NCI-H82 (cell line): ENCODE measurements around the gene PRKD1.

Source experiments
- DNase-seq: peaks from one replicate; lab custom pipeline; 2025; lab: John Stamatoyannopoulos, UW

The PRKD1 gene

DNA sequence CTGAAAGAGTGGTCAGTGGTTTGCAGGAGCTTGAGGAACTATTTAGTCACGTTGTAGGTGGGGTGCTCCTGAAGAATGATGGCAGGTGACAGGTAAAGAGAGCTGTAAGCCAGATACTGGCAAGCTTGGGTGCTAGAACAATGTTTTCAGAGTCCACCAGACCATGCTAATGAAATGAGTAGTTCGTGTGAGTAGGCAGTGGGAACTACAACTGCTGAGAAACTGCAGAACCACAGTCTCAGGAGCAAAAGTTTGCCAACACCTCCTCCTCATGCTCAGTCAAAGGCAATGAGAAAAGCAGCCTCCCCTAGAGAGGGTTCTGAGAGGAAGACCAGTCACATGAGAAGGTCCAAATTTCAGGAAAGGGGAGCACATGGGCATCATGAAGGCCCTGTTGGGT, 91.3 kb downstream of the PRKD1 start:
- no peak for DNase-seq

DNA sequence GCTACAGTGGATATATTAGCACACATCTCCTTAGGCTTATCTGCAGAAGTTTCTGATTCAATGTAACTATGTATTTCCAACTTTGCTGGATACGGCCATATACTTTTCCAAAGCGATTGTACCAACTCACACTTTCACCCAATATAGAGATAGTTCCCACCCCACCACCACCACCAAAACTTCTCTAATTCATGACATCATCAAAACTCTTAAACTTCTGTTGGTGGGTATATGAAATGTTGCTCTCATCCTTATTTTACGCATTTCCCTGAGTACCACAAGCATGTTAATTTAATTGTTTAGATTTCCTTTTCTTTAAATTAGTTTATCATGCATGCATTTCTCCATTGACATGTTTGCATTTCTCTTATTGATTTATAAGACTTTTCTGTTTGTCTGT, 95.6 kb downstream of the PRKD1 start:
- no peak for DNase-seq

DNA sequence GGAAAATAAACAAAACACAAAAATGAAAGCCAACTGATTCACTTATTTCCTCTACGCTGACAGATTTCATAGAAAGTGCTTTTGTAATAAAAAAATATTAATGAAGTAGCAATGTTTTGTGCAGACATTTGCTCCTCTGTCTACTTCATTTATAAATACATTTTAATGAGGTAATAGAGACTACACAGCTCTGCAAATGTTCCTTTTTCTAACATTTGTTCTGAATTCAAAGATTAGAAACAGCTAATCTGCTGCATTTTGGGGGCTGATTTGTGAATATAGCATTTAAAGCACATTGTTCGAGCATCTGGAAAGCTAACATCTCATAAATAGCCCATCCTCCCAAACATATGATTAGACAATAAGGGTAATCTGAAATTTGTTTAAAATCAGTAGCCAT, 97.8 kb downstream of the PRKD1 start:
- DNase-seq, result no peak

DNA sequence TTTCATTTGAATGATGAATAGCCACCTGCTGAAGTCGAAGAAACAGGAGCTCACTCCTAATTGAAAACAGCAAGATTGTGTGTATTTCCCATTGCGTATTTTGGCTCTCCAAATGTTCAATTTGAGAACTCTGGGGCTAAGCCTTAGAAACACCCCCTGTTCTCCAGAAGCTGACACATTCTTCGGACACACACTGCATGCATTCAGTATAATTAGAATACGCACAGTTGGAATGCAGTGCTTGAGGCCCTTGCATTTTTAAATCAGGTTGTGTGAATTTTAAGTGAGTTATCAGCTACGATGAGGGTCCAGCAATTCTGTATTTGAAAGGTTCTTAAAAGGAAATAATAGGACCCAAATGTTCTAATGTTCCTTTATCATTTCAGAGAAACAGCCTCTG, 103.8 kb downstream of the PRKD1 start:
- DNase-seq, result no peak

DNA sequence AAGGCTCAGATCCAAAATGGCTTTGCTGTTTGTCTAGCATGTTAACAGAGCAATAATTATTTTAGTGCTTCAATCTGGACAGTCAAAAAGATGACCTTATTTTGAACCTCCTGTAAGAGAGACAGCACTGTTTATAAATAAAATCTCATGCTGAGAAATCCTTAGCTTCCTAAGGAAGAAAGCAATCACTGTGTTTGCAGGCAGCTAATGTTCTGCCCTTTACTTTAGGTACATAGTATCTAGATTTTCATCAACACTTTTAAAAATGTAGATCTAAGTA, 105.3 kb downstream of the PRKD1 start:
- no peak for DNase-seq

DNA sequence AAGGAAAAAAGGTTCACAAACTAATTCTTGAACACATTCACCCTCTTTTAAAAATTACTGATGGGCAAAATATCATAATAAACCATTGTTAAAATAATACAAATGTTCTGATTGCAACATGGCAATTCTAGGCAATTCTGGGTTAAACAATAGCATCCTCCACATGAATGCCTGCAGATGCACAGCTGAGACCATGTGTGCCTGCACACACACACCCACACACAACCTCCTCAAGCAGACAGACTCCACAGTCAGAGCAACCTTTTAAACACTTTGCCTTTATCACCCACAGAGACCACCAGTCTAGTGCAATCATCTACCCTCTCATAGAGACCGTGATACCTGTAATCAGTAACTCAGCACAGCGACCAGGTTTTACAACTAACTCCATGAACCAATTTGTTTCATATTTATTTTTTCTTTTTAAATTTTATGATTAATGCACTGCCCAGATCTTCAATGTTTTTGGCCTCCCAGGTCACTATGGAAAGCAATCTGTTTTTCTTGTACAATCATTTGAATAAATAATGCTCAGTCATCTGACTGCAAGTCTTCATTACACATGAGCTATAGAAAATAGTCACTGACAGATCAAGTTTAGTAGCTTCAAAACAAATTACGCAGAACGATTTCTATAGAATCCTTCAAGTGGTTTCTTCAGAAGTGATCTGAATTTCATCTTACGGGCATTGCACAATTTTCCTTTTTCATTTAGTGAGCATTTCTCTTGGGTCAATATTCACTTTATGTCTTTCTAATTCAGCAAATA, 105.8 kb downstream of the PRKD1 start:
- DNase-seq, result no peak

DNA sequence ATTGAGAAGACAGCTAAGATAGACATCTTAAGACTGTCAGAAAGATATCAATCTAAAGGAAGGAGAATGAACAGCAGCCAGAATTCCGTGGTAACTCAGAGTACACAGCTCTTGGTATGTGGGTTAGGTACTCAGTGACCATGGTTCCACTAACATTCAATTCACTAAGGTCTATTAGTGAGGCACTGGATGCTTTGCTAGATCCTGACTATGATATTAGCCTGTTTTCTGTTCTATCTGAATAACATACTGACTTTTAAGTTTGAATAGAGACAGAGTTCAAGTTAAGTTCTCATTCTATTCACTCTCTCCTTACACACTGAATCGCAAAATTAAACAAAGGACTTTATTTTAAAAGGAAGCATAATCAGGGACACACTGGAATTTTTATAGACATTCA, 106.4 kb downstream of the PRKD1 start:
- DNase-seq, result no peak

DNA sequence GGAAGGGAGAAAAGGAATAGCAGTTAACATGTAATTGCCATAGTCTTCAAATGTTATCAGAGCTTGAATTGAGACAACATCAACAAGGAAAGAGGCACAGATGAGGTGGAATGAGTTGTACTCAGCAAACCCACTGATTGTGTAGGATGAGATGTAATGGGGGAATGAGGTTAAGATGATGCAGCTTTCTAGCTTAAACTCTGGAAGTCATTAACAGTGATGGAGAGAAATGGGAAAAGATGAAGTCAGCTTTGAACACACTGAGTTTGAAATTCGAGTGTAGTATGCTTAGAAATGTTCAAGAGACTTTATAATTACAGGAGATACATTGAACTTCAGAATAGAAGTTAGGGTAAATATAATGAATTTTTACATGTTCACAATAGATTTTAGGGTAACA, 106.9 kb downstream of the PRKD1 start:
- no peak for DNase-seq

DNA sequence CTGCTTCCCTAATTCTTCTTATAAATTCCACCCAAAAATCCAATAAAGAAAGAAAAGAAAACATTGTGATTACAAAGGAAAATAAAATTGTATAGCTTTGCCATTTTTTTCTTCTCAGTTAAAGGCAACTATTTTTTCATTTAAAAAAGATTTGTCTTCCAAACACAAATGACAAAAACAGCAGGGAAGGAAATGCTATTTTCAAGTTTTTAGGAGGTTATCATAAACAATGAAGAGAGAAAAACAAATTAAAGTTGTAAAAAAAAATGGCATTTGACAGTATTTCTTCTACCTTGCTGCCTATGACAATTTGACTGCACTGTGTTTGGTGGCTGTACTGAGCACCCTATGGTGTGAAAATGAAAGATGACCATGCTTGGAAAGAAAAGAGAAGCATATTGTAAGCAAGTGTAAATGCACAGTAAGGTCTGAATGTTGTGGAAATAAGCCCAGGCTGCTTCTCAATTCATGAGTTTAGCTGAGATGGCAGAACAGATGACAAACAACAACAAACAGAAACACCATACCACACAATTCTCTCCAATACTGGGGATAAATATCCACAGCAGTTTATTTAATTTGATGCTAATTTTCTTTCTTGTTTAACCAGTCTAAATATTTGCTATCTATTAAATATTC, 109.8 kb downstream of the PRKD1 start:
- DNase-seq, result no peak

DNA sequence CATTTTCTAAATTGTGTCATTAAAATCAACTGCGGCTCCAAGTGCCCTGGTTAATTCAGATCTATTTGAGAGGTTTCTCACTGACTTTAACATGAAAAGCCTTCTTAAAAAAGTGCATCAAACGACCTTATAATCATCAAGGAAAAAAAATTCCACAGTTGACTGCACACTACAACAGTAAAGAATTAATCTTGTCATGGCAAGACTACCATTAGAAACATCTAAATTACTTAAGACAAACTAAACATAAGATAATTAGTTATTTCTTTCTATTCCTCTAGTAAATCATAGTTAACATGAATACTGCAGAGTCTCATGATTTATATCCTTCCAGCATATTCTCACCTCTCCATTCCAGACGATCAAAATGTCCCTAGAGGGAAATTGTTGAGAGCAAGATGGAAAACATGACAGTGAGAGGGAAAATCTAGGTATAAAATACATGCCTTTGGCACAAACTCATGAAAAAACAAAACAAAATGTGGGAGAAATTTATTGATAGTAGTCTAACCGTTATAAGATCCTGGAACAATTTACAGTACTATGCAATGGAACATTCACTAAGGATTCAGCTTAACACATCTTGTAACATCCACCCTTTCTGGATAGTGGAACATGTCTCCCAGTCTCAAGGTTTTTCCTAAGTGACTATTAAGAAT, 112.5 kb downstream of the PRKD1 start:
- no peak for DNase-seq

DNA sequence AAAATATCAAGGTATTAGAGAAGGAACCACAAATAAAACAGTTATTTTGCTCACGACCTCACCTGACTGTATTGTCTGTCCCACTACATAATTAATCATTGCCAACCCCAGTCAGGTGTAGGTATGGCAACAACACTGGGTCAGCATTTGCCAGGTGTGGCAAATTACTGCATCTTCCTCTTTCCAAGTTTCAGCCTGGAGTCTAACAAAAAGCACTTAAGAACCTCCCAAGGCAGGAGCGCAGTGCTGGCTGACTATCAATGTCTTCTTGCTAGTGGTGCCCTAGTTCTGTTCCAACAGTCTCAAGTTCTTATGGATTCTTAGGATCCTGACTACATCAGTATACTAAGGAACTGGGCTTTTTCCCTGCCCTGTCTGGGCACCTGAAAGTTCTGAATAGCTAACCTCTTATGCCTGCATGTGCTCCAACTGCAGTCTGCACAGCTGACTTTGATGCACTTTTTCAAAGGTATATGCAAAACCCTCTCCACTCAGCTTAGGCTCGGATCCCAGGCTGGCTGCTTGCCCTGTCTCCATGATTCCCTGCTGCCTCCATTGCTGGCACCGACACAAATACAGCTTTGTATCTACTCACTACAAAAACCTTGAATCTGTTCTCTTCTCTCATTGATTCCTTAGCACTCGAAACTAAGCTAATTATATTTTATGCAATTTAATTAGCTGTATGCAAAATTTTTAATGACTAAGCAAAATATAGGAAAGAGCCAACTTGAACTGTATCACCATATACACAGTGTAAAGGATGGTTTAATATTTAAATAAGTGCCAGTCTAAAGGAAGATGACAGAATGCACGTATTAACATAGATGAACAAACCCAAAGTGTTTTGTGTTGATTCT, 113.3 kb downstream of the PRKD1 start:
- no peak for DNase-seq

DNA sequence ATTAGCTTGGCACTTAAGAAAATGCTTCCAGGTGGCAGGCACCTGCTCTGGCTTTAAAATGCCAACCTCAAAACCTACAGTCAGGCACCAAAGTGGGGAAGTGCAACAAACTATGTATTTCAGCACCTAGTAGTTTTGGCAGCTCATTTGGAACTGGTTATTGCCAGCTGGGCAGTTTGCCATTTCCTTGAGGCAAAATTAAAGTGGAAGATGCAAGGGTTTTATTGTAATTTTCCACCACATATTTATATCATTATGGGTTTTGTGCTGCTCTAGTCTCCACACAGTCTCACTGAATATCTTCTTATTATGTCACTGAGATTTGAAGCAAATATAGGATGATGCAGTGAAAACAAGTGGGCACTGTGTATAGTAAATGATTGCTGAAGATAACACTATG, 117.0 kb downstream of the PRKD1 start:
- DNase-seq, result no peak

DNA sequence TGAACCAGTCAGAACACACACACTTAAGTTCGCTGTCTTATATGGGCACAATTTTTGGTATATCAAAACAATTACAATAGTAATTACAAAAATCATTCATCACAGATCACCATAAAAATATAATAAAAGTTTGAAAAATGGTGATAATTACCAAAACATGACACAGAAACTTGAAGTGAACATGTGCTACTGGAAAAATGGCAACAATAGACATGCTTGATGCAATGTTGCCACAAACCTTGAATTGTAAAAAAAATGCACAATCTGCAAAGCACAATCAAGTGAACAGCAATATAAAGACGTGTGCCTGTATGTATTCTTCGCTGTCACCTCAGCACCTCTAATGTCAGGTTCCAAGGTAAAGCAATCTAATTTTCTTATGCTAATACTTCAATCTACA, 117.6 kb downstream of the PRKD1 start:
- no peak for DNase-seq

DNA sequence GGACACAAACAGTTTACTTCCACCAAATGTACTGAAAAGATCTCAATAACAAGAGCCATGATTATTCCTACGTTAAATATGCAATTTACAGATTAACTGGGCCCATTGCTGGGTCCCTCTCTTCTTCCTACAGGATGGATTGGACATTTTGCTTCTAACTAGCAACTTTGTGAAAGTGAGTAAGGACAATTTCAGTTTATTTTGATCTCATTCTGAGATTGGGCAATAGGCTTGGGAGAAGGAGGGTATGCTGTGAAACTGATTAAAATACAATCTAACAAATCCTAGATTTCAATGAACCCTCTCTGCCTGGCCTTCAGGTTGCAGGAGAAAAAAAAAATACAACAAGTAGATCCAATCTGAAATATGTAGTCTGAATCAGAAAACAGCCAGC, 121.5 kb downstream of the PRKD1 start:
- DNase-seq, result no peak

DNA sequence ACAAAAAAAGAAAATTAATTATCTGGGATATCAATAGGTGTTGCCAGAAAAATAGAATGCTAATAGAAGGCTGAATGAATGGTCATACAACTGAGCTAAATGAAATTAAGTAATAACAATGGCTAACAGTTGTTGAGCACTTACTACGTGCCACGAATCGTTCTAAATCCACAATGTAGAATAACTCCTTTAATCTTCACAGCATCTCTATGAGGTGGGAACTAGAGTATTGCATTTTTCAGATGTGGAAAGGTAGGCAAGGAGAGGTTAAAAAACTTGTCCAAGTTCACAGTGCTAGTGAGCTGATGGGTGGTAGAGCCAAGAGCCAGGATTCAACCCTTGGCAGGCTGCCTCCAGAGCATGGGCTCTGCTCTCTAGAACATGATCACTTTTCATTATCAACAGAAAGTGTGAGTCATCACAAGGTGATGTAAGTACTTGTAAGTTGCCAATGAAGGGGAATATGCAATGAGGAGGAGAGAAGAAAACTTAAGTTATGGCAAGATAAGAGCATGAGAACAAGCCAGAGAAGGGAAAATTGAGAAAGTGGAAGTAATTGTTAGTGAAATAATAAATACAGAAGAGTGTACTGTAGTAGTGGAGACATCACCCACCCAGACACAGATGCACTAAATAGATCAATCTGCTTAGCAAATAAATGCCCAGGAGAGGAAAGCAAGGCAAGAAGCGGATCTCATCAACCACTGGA, 122.1 kb downstream of the PRKD1 start:
- no peak for DNase-seq

DNA sequence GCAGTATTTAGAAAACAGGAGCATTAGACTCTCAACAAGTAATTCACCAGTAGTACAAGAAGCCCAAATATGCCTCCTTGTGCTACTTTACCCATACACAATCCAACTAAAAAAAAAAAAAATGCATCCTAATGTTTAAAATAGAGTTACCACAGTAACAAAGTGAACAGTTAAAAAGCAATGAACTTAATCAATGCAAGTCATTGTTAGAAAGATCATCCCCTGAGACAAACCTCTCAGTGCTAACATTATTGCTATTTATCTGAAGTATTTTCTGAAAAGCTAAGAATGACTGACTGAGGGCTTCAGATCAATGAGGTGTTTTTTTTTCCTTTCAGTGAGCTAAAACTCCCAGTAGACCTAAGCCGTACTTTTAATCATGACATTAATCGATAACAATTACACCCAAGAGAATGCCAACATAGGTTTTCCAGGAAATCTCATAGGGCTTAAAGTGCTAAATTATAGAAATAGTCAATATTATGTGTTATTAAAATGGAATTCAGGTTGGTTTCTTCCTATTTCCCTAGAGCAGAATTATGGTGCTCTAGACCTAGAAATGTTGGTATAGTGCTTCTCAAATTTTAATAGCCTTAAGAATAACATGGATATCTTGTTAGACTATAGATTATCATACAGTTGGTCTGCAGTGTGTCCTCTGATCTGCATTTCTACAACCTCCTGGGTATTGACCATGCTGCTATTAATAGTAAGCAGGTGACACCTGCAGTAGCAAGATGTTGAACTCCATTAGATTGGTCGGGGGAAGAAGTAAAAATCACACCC, 123.0 kb downstream of the PRKD1 start:
- no peak for DNase-seq

DNA sequence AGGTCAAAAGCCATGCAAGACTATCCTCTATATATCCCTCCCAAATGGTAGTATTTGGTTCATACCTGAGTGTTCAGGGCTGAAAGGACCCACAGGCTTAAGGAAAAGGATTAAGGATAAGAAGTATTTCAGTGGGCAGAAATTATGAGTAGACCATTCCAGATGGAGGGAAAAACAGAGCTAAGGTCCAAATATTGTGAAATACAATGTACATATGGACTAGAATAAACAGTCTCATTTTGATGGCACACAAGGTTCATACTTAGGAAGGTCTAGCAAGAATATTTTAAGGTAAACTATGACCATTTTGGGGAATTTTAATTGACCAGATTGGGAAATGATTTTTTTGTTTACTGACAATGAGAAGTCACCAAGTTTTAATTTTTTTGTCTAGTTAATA, 124.6 kb downstream of the PRKD1 start:
- no peak for DNase-seq

DNA sequence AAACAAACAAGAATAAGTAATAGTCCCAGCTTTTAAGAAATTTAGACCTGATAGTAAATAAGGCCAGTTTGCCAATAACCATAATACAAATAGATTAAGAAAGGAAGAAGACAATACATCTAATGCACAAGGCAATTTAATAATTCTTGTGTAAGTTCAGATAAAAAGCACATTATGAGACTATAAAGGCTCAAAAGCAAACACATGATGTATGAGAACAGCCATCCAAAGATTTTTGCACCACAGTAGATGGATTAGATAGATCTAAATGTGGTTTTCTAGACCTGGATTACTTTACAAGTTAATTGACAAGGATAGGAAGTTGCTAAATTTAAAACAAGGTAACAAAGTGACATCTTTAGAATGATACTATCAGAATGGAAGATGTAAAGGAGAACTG, 125.4 kb downstream of the PRKD1 start:
- DNase-seq, result no peak

DNA sequence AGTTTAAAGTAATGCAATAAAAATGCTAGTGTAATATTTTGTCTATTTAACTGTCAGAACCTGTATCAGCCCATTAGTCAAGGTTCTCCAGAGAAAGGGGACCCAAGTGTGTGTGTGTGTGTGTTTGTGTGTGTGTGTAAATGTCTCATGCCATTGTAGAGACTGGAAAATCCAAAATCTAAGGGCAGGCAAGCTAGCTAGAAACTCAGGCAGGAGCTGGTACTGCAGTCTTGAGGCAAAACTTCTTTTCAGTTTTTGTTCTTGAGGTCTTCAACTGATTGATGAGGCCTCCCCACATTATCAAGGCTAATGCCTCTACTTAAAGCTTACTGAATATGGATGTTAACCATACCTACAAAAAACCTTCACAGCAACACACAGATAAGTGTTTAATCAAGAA, 126.7 kb downstream of the PRKD1 start:
- DNase-seq, result peak; percentile 2

DNA sequence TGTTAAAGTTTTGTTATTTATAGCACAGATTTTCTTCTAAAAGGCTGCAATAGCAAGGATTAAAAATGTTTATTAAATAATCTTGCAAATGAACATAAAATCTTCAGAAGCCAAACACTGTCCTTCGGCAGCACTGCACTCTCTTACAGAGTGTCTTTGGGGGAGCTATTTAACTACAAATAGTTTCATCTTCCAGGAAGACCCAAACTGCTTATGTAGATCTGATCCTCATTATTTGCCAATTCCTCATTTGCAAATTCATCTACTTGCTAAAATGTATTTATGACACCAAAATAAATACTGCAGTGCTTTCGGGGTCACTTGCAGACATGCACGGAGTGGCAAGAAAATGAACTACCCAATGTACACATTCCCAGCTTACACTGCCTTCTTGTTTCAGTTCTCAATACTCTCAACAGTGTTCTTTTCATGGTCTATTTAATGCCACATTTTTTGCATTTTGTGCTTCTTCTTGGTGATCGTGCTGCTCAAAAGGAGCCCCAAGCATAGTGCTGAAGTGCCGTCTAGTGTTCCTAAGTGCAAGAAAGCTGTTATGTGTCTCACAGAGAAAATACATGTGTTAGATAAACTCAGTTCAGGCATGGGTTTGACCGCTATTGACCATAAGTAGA, 128.1 kb downstream of the PRKD1 start:
- DNase-seq, result no peak

DNA sequence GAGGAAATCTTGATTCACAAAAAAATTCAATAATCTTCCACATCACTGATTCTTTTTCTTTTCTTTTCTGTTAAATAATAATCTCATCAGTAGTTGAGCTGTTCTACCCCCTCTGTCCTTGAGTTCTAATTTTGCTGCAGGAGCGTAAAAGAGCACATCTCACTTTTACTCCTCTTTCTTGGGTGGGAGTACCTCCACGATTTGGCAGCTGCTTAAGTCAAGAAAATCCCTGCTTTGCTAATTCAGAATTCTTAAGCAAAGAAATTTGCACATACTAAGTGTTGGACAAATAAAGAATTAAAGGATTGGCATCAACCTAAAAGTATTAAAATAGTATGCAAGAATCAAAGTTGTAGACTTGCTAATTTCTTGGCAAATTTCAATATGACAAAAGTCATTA, 128.8 kb downstream of the PRKD1 start:
- DNase-seq, result no peak
